Activated naive CD8-positive, alpha-beta T cell treated with anti-CD3 and anti-CD28 coated beads, Interleukin-2, amount 50 U/mL, for 24 hours (primary cell): Measurements from ENCODE around the gene ZNF407.

Source experiments
- ATAC-seq: fragments of 150-1000 bp; cut with Tn5 transposase; one replicate; pipeline ENCODE4 v1.10.0; 2021
- DNase-seq: peaks from one replicate; pipeline ENCODE4 v3.0.0; 2021
- H3K27ac Mint-ChIP-seq: one replicate; pipeline ENCODE4 v1.8.0; 2021; ENCODE audit warnings: mild to moderate bottlenecking, mixed read lengths
- H3K27me3 Mint-ChIP-seq: one replicate; pipeline ENCODE4 v1.8.0; 2021; ENCODE audit warnings: mixed read lengths
- H3K36me3 Mint-ChIP-seq: one replicate; pipeline ENCODE4 v1.8.0; 2021; ENCODE audit warnings: low read depth, mixed read lengths
- H3K4me1 Mint-ChIP-seq: one replicate; pipeline ENCODE4 v1.8.0; 2021; ENCODE audit warnings: mixed read lengths
- H3K4me3 Mint-ChIP-seq: one replicate; pipeline ENCODE4 v1.8.0; 2021; ENCODE audit warnings: mild to moderate bottlenecking, moderate library complexity, mixed read lengths
- H3K9me3 Mint-ChIP-seq: one replicate; pipeline ENCODE4 v1.8.0; 2021; ENCODE audit warnings: mixed read lengths

ZNF407 gene

GRCh38 chr18:74571895-74572680, 25.6 kb upstream of the ZNF407 start:
- no peak overlapping the region for H3K4me3 Mint-ChIP-seq
- no peaks in the 10 kb centered on the region for H3K36me3 Mint-ChIP-seq
- DNase-seq (no peak), ATAC-seq (no peak)
- no peak overlapping the region for H3K27ac Mint-ChIP-seq
- no peaks in the 10 kb centered on the region for H3K4me1 Mint-ChIP-seq
- H3K9me3 Mint-ChIP-seq, result peaks cover 2% of the 10 kb centered on the region
- peaks cover 22% of the 10 kb centered on the region for H3K27me3 Mint-ChIP-seq

GRCh38 chr18:74573053-74573452, 24.6 kb upstream of the ZNF407 start:
- Mint-ChIP-seq H3K4me1 (no peaks in the 10 kb centered on the region), H3K4me3 (no peak overlapping the region), H3K9me3 (no peaks in the 10 kb centered on the region), H3K36me3 (no peaks in the 10 kb centered on the region), H3K27ac (no peak overlapping the region), H3K27me3 (peaks cover 20% of the 10 kb centered on the region)
- ATAC-seq (no peak), DNase-seq (no peak)

GRCh38 chr18:74574916-74575315, 22.8 kb upstream of the ZNF407 start:
- Mint-ChIP-seq H3K27me3 (peaks cover 12% of the 10 kb centered on the region), H3K36me3 (no peaks in the 10 kb centered on the region), H3K4me1 (no peaks in the 10 kb centered on the region), H3K27ac (no peak overlapping the region), H3K9me3 (no peaks in the 10 kb centered on the region), H3K4me3 (no peak overlapping the region)
- no peak for DNase-seq
- no peak for ATAC-seq

GRCh38 chr18:74577019-74577418, 20.7 kb upstream of the ZNF407 start:
- Mint-ChIP-seq H3K4me1 (no peaks in the 10 kb centered on the region), H3K9me3 (no peaks in the 10 kb centered on the region), H3K4me3 (no peak overlapping the region), H3K36me3 (no peaks in the 10 kb centered on the region), H3K27me3 (peaks cover 12% of the 10 kb centered on the region), H3K27ac (no peak overlapping the region)
- ATAC-seq (no peak), DNase-seq (no peak)

- ATAC-seq (peak; percentile 49), DNase-seq (no peak)
- no peak overlapping the region for H3K27ac Mint-ChIP-seq
- H3K9me3 Mint-ChIP-seq, result no peaks in the 10 kb centered on the region
- H3K4me1 Mint-ChIP-seq, result no peaks in the 10 kb centered on the region
- H3K4me3 Mint-ChIP-seq, result no peak overlapping the region
- no peaks in the 10 kb centered on the region for H3K36me3 Mint-ChIP-seq
- peaks cover 13% of the 10 kb centered on the region for H3K27me3 Mint-ChIP-seq
These were observed 18.1 kb upstream of the ZNF407 start for GRCh38 chr18:74579496-74580065.

GRCh38 chr18:74582642-74583041, 15.0 kb upstream of the ZNF407 start:
- H3K27me3 Mint-ChIP-seq, result peaks cover 17% of the 10 kb centered on the region
- no peaks in the 10 kb centered on the region for H3K9me3 Mint-ChIP-seq
- DNase-seq, result no peak
- no peaks in the 10 kb centered on the region for H3K36me3 Mint-ChIP-seq
- H3K4me1 Mint-ChIP-seq, result no peaks in the 10 kb centered on the region
- no peak for ATAC-seq
- no peak overlapping the region for H3K4me3 Mint-ChIP-seq
- no peak overlapping the region for H3K27ac Mint-ChIP-seq

- DNase-seq (no peak), ATAC-seq (no peak)
- Mint-ChIP-seq H3K4me1 (peaks cover 11% of the 10 kb centered on the region), H3K27me3 (peaks cover 7% of the 10 kb centered on the region), H3K9me3 (no peaks in the 10 kb centered on the region), H3K36me3 (peaks cover 3% of the 10 kb centered on the region), H3K27ac (no peak overlapping the region), H3K4me3 (no peak overlapping the region)
These were observed 10.2 kb upstream of the ZNF407 start for GRCh38 chr18:74587441-74587840.

- H3K27me3 Mint-ChIP-seq, result peaks cover 4% of the 10 kb centered on the region
These were observed 8.6 kb upstream of the ZNF407 start for GRCh38 chr18:74589021-74589420.

GRCh38 chr18:74589811-74590210, 7.9 kb upstream of the ZNF407 start:
- H3K27ac Mint-ChIP-seq, result no peak overlapping the region
- H3K36me3 Mint-ChIP-seq, result peaks cover 23% of the 10 kb centered on the region
- H3K27me3 Mint-ChIP-seq, result peaks cover 4% of the 10 kb centered on the region
- H3K4me3 Mint-ChIP-seq, result no peak overlapping the region
- peaks cover 4% of the 10 kb centered on the region for H3K9me3 Mint-ChIP-seq
- ATAC-seq, result no peak
- H3K4me1 Mint-ChIP-seq, result peaks cover 22% of the 10 kb centered on the region
- no peak for DNase-seq

More at GRCh38 chr18:74589021-74589420, 8.6 kb upstream of the ZNF407 start:
- peaks cover 18% of the 10 kb centered on the region for H3K4me1 Mint-ChIP-seq
- no peak overlapping the region for H3K4me3 Mint-ChIP-seq
- H3K36me3 Mint-ChIP-seq, result peaks cover 18% of the 10 kb centered on the region
- H3K27ac Mint-ChIP-seq, result no peak overlapping the region
- ATAC-seq, result no peak
- peaks cover 4% of the 10 kb centered on the region for H3K9me3 Mint-ChIP-seq
- no peak for DNase-seq

- H3K4me1 Mint-ChIP-seq, result peaks cover 31% of the 10 kb centered on the region
- H3K4me3 Mint-ChIP-seq, result no peak overlapping the region
- no peak for ATAC-seq
- no peak for DNase-seq
- H3K27me3 Mint-ChIP-seq, result no peaks in the 10 kb centered on the region
- H3K9me3 Mint-ChIP-seq, result peaks cover 4% of the 10 kb centered on the region
- peak overlapping the region; percentile 41 for H3K27ac Mint-ChIP-seq
- H3K36me3 Mint-ChIP-seq, result peaks cover 31% of the 10 kb centered on the region
These were observed 7.0 kb upstream of the ZNF407 start for GRCh38 chr18:74590671-74591070.

- DNase-seq, result no peak
- Mint-ChIP-seq H3K27ac (peak overlapping the region; percentile 98), H3K4me3 (peak overlapping the region; percentile 92), H3K4me1 (peaks cover 50% of the 10 kb centered on the region), H3K36me3 (peaks cover 36% of the 10 kb centered on the region), H3K9me3 (peaks cover 4% of the 10 kb centered on the region), H3K27me3 (no peaks in the 10 kb centered on the region)
- ATAC-seq, result no peak
These were observed 2.2 kb upstream of the ZNF407 start for GRCh38 chr18:74595431-74595830.

GRCh38 chr18:74597034-74597661, 522 bp upstream of the ZNF407 start:
- Mint-ChIP-seq H3K27me3 (no peaks in the 10 kb centered on the region), H3K4me3 (peak overlapping the region; percentile 92), H3K9me3 (peaks cover 4% of the 10 kb centered on the region), H3K4me1 (peaks cover 48% of the 10 kb centered on the region), H3K36me3 (peaks cover 38% of the 10 kb centered on the region), H3K27ac (peak overlapping the region; percentile 98)
- ATAC-seq (peak; percentile 58), DNase-seq (peak; percentile 74)

- peaks cover 28% of the 10 kb centered on the region for H3K36me3 Mint-ChIP-seq
- peaks cover 47% of the 10 kb centered on the region for H3K4me1 Mint-ChIP-seq
- H3K27ac Mint-ChIP-seq, result peak overlapping the region; percentile 98
- peaks cover 3% of the 10 kb centered on the region for H3K9me3 Mint-ChIP-seq
- no peaks in the 10 kb centered on the region for H3K27me3 Mint-ChIP-seq
- peak overlapping the region; percentile 92 for H3K4me3 Mint-ChIP-seq
- peak; percentile 78 for DNase-seq
- ATAC-seq, result peak; percentile 51
These were observed 806 bp downstream of the ZNF407 start for GRCh38 chr18:74598350-74599001.

- Mint-ChIP-seq H3K36me3 (peaks cover 5% of the 10 kb centered on the region), H3K4me1 (peaks cover 23% of the 10 kb centered on the region), H3K4me3 (no peak overlapping the region), H3K9me3 (no peaks in the 10 kb centered on the region), H3K27me3 (no peaks in the 10 kb centered on the region), H3K27ac (no peak overlapping the region)
- DNase-seq (no peak), ATAC-seq (no peak)
These were observed 6.7 kb downstream of the ZNF407 start for GRCh38 chr18:74604361-74604760.
